ENCODE measurements around the gene MAP2K2.

MAP2K2 gene

GRCh38 chr19:4043966-4044715, 79.8 kb downstream of the MAP2K2 start:
- DNase-seq (ENCODE audit: low read depth) = no peak

GRCh38 chr19:4043401-4043800, 80.5 kb downstream of the MAP2K2 start:
- no peak for DNase-seq (ENCODE audit: low read depth)

- DNase-seq (ENCODE audit: low read depth) = no peak
Observed at GRCh38 chr19:4042731-4043082, 81.2 kb downstream of the MAP2K2 start.

- no peak for DNase-seq (ENCODE audit: low read depth)
Observed at GRCh38 chr19:4042064-4042730, 81.7 kb downstream of the MAP2K2 start.

Measured in T follicular helper cell (primary cell).